ENCODE data around the gene LRRC63. TPM values are rescaled to one million over a fixed set of nuclear protein-coding genes. Genes with fewer than 3 reads are reported as not detected.

Gene LRRC63
- total RNA-seq, 3 donors from 2014 or later (not counting 1 experiment from before 2014, with no cell fraction given): 0.32 to 0.95 (median 0.40) TPM

DNA sequence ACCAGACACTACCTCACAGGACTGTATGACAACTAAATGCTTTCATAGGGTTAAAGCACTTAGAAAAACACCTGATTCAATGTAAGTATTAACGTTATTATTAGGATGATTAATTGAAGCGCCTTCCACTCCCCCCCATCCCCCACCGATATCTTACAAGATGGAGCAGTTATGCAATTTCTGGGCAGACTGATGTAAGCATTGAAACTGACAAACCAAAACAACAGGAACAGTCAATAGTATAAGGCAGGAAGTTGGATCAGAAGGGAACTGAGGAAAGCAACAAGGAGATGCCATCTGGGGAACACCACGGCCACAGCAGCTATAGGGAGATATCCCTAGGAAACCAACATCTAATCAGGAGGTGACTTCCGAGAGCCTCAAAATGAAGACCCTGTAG lies 33.6 kb upstream of the LRRC63 start:
- Mint-ChIP-seq H3K36me3 (peaks cover 8% of the 10 kb centered on the region), H3K27me3 (ENCODE audit: low read depth in 2 of 2) (no peaks in the 10 kb centered on the region), H3K27ac (peak overlapping the region; percentile 84 to 96), H3K4me3 (peak overlapping the region; percentile 95), H3K4me1 (peaks cover 78 to 92% of the 10 kb centered on the region in 2 donors), H3K9me3 (no peaks in the 10 kb centered on the region)
- Histone ChIP-seq H3K4me3 (ENCODE audit: low read length) (peak overlapping the region; percentile 25), H3K27ac (ENCODE audit: low read length) (peak overlapping the region; percentile 76), H3K36me3 (ENCODE audit: control insufficient read depth, insufficient read depth, low read length) (peaks cover 16% of the 10 kb centered on the region), H3K4me1 (ENCODE audit: control insufficient read depth, insufficient read depth, low read length) (peaks cover 41% of the 10 kb centered on the region), H3K27me3 (ENCODE audit: control insufficient read depth, insufficient read depth, low read length) (no peaks in the 10 kb centered on the region), H3K9me3 (ENCODE audit: control insufficient read depth, insufficient read depth, low read length) (no peaks in the 10 kb centered on the region)
- DNase-seq: peak in 1 of 2 donors; percentile 49
- TF ChIP-seq, protein P1, sequence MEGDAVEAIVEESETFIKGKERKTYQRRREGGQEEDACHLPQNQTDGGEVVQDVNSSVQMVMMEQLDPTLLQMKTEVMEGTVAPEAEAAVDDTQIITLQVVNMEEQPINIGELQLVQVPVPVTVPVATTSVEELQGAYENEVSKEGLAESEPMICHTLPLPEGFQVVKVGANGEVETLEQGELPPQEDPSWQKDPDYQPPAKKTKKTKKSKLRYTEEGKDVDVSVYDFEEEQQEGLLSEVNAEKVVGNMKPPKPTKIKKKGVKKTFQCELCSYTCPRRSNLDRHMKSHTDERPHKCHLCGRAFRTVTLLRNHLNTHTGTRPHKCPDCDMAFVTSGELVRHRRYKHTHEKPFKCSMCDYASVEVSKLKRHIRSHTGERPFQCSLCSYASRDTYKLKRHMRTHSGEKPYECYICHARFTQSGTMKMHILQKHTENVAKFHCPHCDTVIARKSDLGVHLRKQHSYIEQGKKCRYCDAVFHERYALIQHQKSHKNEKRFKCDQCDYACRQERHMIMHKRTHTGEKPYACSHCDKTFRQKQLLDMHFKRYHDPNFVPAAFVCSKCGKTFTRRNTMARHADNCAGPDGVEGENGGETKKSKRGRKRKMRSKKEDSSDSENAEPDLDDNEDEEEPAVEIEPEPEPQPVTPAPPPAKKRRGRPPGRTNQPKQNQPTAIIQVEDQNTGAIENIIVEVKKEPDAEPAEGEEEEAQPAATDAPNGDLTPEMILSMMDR (IDR thresholded peaks at IDR 0.05): no peak
- WGBS (ENCODE audit: insufficient coverage): 36% methylated on average over 2 of the region's 5 CpGs
- intact Hi-C loops (cut with micrococcal nuclease): loop anchor here (10.0 kb wide), 1 partner anchor 377 kb away; the partner anchor contains the start of gene LRCH1
- ATAC-seq: no peak

DNA sequence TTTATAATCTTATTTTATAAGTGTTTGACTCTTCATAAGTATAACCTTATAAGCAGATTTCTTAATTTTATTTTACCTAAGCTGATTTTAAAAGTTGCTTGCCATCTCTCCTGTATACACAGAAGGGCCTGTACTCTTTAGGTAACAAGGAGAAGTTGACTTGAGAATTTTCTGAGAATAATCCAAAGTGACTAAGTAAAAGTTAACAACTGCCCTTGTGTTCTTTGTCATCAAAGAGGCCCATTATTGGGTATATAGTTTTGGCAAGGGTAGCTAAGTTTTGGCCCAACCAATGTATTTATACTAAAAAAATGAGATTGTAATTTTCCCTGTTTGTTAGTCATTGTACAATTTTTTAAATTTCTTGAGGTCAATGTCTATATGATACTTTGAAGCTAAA lies 32.9 kb upstream of the LRRC63 start:
- H3K9me3 ChIP-seq (ENCODE audit: control insufficient read depth, insufficient read depth, low read length): no peaks in the 10 kb centered on the region
- Mint-ChIP-seq H3K4me1 (peaks cover 78 to 92% of the 10 kb centered on the region in 2 donors), H3K4me3 (peak overlapping the region; percentile 95), H3K36me3 (peaks cover 8% of the 10 kb centered on the region), H3K27ac (peak overlapping the region; percentile 84 to 96), H3K9me3 (no peaks in the 10 kb centered on the region), H3K27me3 (ENCODE audit: low read depth in 2 of 2) (no peaks in the 10 kb centered on the region)
- peak overlapping the region; percentile 76 for H3K27ac ChIP-seq (ENCODE audit: low read length)
- H3K27me3 ChIP-seq (ENCODE audit: control insufficient read depth, insufficient read depth, low read length): no peaks in the 10 kb centered on the region
- DNase-seq: no peak
- intact Hi-C loops (cut with micrococcal nuclease): loop anchor here (10.0 kb wide), 1 partner anchor 376 kb away; the partner anchor contains the start of gene LRCH1
- TF ChIP-seq, protein P1 (IDR thresholded peaks at IDR 0.05): no peak
- ATAC-seq: no peak
- H3K36me3 ChIP-seq (ENCODE audit: control insufficient read depth, insufficient read depth, low read length): peaks cover 12% of the 10 kb centered on the region
- peak overlapping the region; percentile 89 for H3K4me3 ChIP-seq (ENCODE audit: low read length)
- peaks cover 44% of the 10 kb centered on the region for H3K4me1 ChIP-seq (ENCODE audit: control insufficient read depth, insufficient read depth, low read length)

DNA sequence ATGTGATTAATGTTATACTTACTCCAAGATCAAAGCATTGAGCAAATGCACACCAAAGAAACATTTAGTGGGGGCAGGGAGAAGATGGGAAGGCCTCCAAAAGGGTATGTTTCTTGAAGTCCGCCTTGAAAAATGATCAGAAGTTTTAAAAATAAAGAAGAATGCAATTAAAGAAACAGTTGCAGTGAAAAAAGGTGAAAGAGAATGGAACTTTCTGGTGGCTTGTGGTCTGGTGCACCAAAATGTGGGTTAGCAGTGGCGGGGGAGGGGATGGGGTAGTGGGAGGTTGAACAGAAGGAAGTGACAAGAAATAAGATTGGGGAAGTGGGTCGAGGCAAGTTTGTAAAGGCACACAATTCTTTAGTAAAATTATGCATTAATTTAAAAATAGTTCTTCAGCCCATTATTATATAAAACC lies 32.2 kb upstream of the LRRC63 start:
- intact Hi-C loops (cut with micrococcal nuclease): loop anchor here (10.0 kb wide), 1 partner anchor 375 kb away; the partner anchor contains the start of gene LRCH1
- H3K27ac Mint-ChIP-seq: peak overlapping the region; percentile 84 to 96
- H3K27me3 Mint-ChIP-seq (ENCODE audit: low read depth in 2 of 2): no peaks in the 10 kb centered on the region
- Histone ChIP-seq H3K4me3 (ENCODE audit: low read length) (peak overlapping the region; percentile 89), H3K4me1 (ENCODE audit: control insufficient read depth, insufficient read depth, low read length) (peaks cover 46% of the 10 kb centered on the region), H3K27me3 (ENCODE audit: control insufficient read depth, insufficient read depth, low read length) (no peaks in the 10 kb centered on the region), H3K27ac (ENCODE audit: low read length) (peak overlapping the region; percentile 76), H3K36me3 (ENCODE audit: control insufficient read depth, insufficient read depth, low read length) (peaks cover 8% of the 10 kb centered on the region), H3K9me3 (ENCODE audit: control insufficient read depth, insufficient read depth, low read length) (no peaks in the 10 kb centered on the region)
- no peak for ATAC-seq
- peak overlapping the region; percentile 95 for H3K4me3 Mint-ChIP-seq
- peaks cover 80 to 92% of the 10 kb centered on the region in 2 donors for H3K4me1 Mint-ChIP-seq
- DNase-seq: peak; percentile 60 to 83
- WGBS (ENCODE audit: insufficient coverage): 2% methylated on average over 2 of the region's 3 CpGs
- no peaks in the 10 kb centered on the region for H3K9me3 Mint-ChIP-seq
- H3K36me3 Mint-ChIP-seq: peaks cover 8% of the 10 kb centered on the region
- TF ChIP-seq, protein P1 (IDR thresholded peaks at IDR 0.05): no peak

Data from natural killer cell (primary cell).